Fibroblast of lung (primary cell): Measurements from ENCODE around the gene TMEM123. TPM values are rescaled to one million over a fixed set of nuclear protein-coding genes. Genes with fewer than 3 reads are reported as not detected.
A peak's percentile ranks its signal among the peaks of the same experiment; 100 is the strongest.
"Not testable (repeated sequence)": the region's sequence is repeated elsewhere in the genome, so short reads cannot be mapped to it uniquely, and the experiment has no call there.

ENCODE experiments used
- DNase-seq, 2 donors: peaks; one replicate each; pipeline versions ENCODE4 v3.0.0 to v3.0.0-alpha.2; 2010; ENCODE audit warnings: low read depth in 2 of 2
- H2AFZ ChIP-seq: 2 replicates; pipeline ENCODE4 v1.5.1; 2012; ENCODE audit warnings: low read length, control low read depth, inconsistent platforms
- H3K27ac ChIP-seq: 2 replicates; pipeline ENCODE4 v1.5.1; 2011; ENCODE audit warnings: low read length, control low read depth; ENCODE audit not compliant: insufficient read depth
- H3K27me3 ChIP-seq: 2 replicates; pipeline ENCODE4 v1.5.1; 2011; ENCODE audit warnings: mild to moderate bottlenecking, low read length; ENCODE audit not compliant: control insufficient read depth, insufficient read depth
- H3K36me3 ChIP-seq: 2 replicates; pipeline ENCODE4 v1.5.1; 2011; ENCODE audit warnings: low read length; ENCODE audit not compliant: control insufficient read depth, insufficient read depth
- H3K4me1 ChIP-seq: 2 replicates; pipeline ENCODE4 v1.5.1; 2011; ENCODE audit warnings: low read length; ENCODE audit not compliant: control insufficient read depth, insufficient read depth; ENCODE audit errors: extremely low read depth
- H3K4me2 ChIP-seq: 2 replicates; pipeline ENCODE4 v1.5.1; 2011; ENCODE audit warnings: low read length, control low read depth; ENCODE audit not compliant: insufficient read depth; ENCODE audit errors: extremely low read depth
- H3K4me3 ChIP-seq, 4 experiments: fragments of 200-600 bp in 1 of 4; sonication (generic) in 1 of 4; replicated peaks in 1 of 4; 2 replicates each; pipeline ENCODE4 v1.5.1; 2011 to 2016; ENCODE audit warnings: low read length in 4 of 4, low read depth in 3 of 4, mild to moderate bottlenecking in 3 of 4, control low read depth in 2 of 4, inconsistent platforms in 1 of 4, mixed read lengths in 1 of 4; ENCODE audit not compliant: insufficient read depth in 1 of 4; ENCODE audit errors: control extremely low read depth in 1 of 4
- H3K79me2 ChIP-seq: 2 replicates; pipeline ENCODE4 v1.5.1; 2012; ENCODE audit warnings: mild to moderate bottlenecking, low read length, inconsistent platforms; ENCODE audit not compliant: control insufficient read depth, insufficient read depth
- H3K9ac ChIP-seq: 2 replicates; pipeline ENCODE4 v1.5.1; 2011; ENCODE audit warnings: mild to moderate bottlenecking, low read length, control low read depth; ENCODE audit not compliant: insufficient read depth
- H3K9me3 ChIP-seq: 2 replicates; pipeline ENCODE4 v1.5.1; 2012; ENCODE audit warnings: low read depth, low read length; ENCODE audit not compliant: control insufficient read depth, insufficient read depth
- H4K20me1 ChIP-seq: 2 replicates; pipeline ENCODE4 v1.5.1; 2011; ENCODE audit warnings: low read length; ENCODE audit not compliant: control insufficient read depth, insufficient read depth; ENCODE audit errors: extremely low read depth
- EZH2 ChIP-seq: IDR thresholded peaks from 2 replicates; pipeline ENCODE4 v1.5.1; 2012; ENCODE audit warnings: low read length, control low read depth, mild to moderate bottlenecking; ENCODE audit errors: missing control alignments
- polyA plus RNA-seq, 2 donors: library from polyadenylated mRNA; depleted of rRNA in 1 of 2; stranded (reverse) in 1 of 2; unstranded in 1 of 2; fragments of >200 nt; gene quantifications; 2 replicates each; pipeline ENCODE4 v1.2.1, GENCODE V29; 2011 to 2012; ENCODE audit warnings: missing spikeins in 1 of 2
- total RNA-seq: library from RNA; depleted of rRNA; stranded (reverse); fragments of >200 nt; gene quantifications from 2 replicates; pipeline ENCODE4 v1.2.1, GENCODE V29; 2014
- TF ChIP-seq, protein P1 (sequence below), 2 donors: IDR thresholded peaks in 1 of 2; conservative IDR thresholded peaks in 1 of 2; 1 replicate in 1 of 2; 2 replicates in 1 of 2; pipeline ENCODE4 v1.5.1; 2011 to 2012; ENCODE audit warnings: low read length in 2 of 2, control low read depth in 1 of 2, inconsistent platforms in 1 of 2, low read depth in 1 of 2, mild to moderate bottlenecking in 1 of 2

TMEM123 gene
- total and polyA plus RNA-seq, 2 donors (not counting 1 experiment from before 2014, with no cell fraction given), result 127 to 355 TPM

DNA sequence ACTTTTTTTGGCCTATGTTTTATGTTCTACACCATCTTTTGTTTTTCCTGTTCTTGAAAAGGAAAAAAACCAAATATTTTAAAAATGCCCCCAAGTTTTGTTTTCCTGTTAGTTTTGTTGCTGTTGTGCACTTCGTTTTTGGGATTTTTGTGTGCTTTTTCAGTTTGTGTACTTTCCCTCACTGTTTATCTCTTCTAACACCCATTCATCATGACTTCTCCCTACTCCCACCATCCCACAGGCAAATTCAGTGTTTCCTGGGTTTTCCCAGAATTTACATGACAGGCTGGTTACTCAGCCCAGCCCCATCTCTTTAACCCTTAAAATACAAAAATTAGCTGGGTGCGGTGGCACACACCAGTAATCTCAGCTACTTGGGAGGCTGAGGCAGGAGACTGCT, 15.6 kb downstream of the TMEM123 start:
- Histone ChIP-seq H2AFZ (no peak overlapping the region), H3K9me3 (no peaks in the 10 kb centered on the region), H3K4me1 (no peaks in the 10 kb centered on the region), H3K79me2 (peaks cover 5% of the 10 kb centered on the region), H3K4me2 (no peak overlapping the region), H3K27me3 (no peaks in the 10 kb centered on the region), H3K9ac (no peak overlapping the region), H3K36me3 (no peaks in the 10 kb centered on the region), H3K4me3 (no peak overlapping the region), H4K20me1 (no peaks in the 10 kb centered on the region), H3K27ac (no peak overlapping the region)
- DNase-seq, result no peak
- no peak for TF ChIP-seq EZH2
- TF ChIP-seq, protein P1, sequence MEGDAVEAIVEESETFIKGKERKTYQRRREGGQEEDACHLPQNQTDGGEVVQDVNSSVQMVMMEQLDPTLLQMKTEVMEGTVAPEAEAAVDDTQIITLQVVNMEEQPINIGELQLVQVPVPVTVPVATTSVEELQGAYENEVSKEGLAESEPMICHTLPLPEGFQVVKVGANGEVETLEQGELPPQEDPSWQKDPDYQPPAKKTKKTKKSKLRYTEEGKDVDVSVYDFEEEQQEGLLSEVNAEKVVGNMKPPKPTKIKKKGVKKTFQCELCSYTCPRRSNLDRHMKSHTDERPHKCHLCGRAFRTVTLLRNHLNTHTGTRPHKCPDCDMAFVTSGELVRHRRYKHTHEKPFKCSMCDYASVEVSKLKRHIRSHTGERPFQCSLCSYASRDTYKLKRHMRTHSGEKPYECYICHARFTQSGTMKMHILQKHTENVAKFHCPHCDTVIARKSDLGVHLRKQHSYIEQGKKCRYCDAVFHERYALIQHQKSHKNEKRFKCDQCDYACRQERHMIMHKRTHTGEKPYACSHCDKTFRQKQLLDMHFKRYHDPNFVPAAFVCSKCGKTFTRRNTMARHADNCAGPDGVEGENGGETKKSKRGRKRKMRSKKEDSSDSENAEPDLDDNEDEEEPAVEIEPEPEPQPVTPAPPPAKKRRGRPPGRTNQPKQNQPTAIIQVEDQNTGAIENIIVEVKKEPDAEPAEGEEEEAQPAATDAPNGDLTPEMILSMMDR (conservative IDR thresholded peaks at IDR 0.05 in 1 of 2, IDR thresholded peaks at IDR 0.05 in 1 of 2; ENCODE audit: low read depth in 1 of 2, low read length in 2 of 2), result no peak

DNA sequence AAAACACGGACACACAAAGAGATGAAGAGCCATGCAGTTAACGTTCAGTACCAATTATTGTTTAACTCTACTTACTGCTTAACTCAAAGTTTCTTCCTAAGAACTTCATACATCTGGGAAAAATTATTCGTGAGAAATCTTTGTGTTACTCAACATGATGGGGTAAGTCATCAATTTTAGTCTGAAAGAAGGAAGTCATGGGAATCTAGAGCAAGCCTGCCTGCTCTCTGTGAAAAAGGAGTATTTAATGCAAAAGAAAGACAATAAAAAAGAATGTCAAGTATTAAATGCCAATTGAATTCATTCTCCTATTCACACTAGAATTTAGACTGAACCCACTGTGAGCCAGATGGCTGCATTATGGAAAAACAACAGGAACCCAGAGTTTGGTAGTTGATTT, 16.0 kb downstream of the TMEM123 start:
- peak; percentile 38 to 61 for DNase-seq
- H3K4me3 ChIP-seq, result no peak overlapping the region
- no peaks in the 10 kb centered on the region for H3K4me1 ChIP-seq
- no peak overlapping the region for H3K9ac ChIP-seq
- no peak overlapping the region for H3K4me2 ChIP-seq
- H3K9me3 ChIP-seq, result no peaks in the 10 kb centered on the region
- H2AFZ ChIP-seq, result no peak overlapping the region
- H4K20me1 ChIP-seq, result no peaks in the 10 kb centered on the region
- no peaks in the 10 kb centered on the region for H3K27me3 ChIP-seq
- TF ChIP-seq EZH2, result no peak
- TF ChIP-seq, protein P1 (conservative IDR thresholded peaks at IDR 0.05 in 1 of 2, IDR thresholded peaks at IDR 0.05 in 1 of 2; ENCODE audit: low read depth in 1 of 2, low read length in 2 of 2), result no peak
- no peak overlapping the region for H3K27ac ChIP-seq
- no peaks in the 10 kb centered on the region for H3K36me3 ChIP-seq
- H3K79me2 ChIP-seq, result peaks cover 5% of the 10 kb centered on the region

DNA sequence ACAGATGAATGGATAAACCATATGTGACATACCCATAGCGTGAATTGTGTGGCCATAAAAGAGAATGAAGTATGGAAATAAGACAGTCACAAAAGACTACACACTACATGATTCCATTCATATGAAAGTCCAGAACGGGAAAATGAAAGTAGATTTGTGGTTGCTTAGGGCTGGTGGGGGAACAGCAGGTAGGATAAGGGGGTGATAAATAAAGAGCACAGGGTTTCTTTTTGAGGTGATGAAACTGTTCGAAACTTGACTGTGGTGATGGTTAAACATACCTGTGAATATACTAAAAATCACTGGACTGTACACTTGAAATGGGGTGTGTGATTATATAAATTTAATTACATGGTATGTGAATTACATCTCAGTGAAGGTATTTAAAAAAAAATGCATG, 16.9 kb downstream of the TMEM123 start:
- Histone ChIP-seq H3K9me3 (no peaks in the 10 kb centered on the region), H3K4me2 (no peak overlapping the region), H3K4me1 (no peaks in the 10 kb centered on the region), H3K27ac (no peak overlapping the region), H3K9ac (no peak overlapping the region), H3K36me3 (no peaks in the 10 kb centered on the region), H3K4me3 (no peak overlapping the region), H2AFZ (no peak overlapping the region), H3K79me2 (peaks cover 5% of the 10 kb centered on the region), H4K20me1 (no peaks in the 10 kb centered on the region), H3K27me3 (no peaks in the 10 kb centered on the region)
- TF ChIP-seq EZH2, result no peak
- TF ChIP-seq, protein P1 (conservative IDR thresholded peaks at IDR 0.05 in 1 of 2, IDR thresholded peaks at IDR 0.05 in 1 of 2; ENCODE audit: low read depth in 1 of 2, low read length in 2 of 2), result no peak
- DNase-seq, result no peak

DNA sequence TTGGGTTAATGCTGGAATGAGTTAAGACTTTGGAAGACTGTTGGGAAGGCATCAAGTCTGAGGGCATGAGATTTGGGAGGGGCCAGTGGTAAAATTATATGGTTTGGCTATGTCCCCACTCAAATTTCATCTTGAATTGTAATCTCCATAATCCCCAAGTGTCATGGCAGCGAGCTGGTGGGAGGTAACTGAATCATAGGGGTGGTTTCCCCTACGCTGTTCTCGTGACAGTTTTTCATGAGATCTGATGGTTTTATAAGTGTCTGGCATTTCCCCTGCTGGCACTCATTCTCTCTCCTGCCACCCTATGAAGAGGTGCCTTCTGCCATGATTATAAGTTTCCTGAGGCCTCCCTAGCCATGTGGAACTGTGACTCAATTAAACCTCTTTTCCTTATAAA, 19.0 kb downstream of the TMEM123 start:
- not testable (repeated sequence) for H3K27ac ChIP-seq, H3K79me2 ChIP-seq, H4K20me1 ChIP-seq, DNase-seq, H3K4me1 ChIP-seq, H3K9ac ChIP-seq, H3K4me3 ChIP-seq, H3K9me3 ChIP-seq, H3K4me2 ChIP-seq, H3K27me3 ChIP-seq, H3K36me3 ChIP-seq, H2AFZ ChIP-seq

DNA sequence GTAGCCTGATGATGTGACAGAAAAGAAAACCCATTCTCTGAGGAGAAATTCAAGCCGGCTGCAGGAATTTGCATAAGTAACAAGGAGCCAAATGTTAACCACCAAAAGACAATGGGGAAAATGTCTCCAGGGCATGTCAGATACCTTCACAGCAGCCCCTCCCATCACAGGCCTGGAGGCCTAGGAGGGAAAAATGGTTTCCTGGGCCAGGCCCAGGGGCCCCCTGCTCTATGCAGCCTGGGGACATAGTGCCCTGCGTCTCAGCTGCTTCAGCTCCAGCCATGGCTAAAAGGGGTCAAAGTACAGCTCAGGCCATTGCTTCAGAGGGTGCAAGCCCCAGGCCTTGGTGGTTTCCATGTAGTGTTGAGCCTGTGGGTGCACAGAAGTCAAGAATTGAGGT, 20.0 kb downstream of the TMEM123 start:
- not testable (repeated sequence) for DNase-seq, H3K36me3 ChIP-seq, H3K4me3 ChIP-seq, H3K27ac ChIP-seq, H2AFZ ChIP-seq, H3K79me2 ChIP-seq, H3K27me3 ChIP-seq, H3K4me1 ChIP-seq, H3K9me3 ChIP-seq, H3K4me2 ChIP-seq, H4K20me1 ChIP-seq, H3K9ac ChIP-seq
